Stimulated activated CD4-positive, alpha-beta T cell treated with anti-CD3 and anti-CD28 coated beads, Interleukin-15, amount 100 ng/mL, for 24 hours (primary cell): Measurements from ENCODE around the gene CCDC57.
"Not testable (repeated sequence)": the region's sequence is repeated elsewhere in the genome, so short reads cannot be mapped to it uniquely, and the experiment has no call there.

Experiments
- DNase-seq: peaks from one replicate; pipeline ENCODE4 v3.0.0-alpha.2; 2020

Gene CCDC57

DNA sequence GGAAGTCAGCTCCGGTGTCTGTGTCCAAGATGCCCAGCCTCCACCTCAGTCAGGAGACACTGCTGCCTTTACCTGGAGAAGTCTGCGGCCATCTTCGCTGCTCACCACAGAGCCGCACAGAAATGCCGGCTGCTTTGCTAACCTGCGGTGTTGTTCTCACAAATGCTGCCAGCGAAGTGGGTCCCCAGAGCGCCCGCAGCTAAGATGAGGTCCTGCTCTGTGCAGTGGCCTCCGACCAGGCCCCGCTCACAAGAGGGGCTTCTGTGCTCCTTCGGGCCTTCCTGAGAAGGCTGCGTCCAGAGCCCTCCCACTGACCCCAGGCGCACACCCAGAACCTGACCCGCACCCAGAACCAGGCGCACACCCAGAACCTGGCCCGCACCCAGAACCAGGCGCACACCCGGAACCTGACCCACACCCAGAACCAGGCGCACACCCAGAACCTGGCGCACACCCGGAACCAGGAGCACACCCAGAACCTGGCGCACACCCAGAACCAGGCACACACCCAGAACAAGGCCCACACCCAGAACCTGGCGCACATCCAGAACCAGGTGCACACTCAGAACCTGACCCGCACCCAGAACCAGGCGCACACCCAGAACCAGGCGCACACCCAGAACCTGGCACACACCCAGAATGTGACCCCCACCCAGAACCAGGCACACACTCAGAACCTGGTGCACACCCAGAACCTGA is 63.1 kb downstream of the CCDC57 start:
- no peak for DNase-seq

DNA sequence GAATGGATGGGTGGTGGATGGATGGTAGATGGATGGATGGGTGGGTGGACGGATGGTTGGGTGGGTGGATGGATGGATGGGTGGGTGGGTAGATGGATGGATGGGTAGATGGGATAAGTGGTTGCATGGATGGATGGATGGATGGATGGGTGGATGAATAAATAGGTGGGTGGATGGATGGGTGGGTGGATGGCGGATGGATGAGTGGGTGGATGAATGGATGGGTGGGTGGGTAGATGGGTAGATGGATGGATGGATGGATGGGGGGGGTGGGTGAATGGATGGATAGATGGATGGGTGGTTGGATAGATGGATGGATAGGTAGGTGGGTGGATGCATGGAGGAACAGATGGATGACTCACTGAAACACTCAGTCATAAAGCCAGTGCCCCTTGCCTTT is 63.6 kb downstream of the CCDC57 start:
- DNase-seq = no peak

DNA sequence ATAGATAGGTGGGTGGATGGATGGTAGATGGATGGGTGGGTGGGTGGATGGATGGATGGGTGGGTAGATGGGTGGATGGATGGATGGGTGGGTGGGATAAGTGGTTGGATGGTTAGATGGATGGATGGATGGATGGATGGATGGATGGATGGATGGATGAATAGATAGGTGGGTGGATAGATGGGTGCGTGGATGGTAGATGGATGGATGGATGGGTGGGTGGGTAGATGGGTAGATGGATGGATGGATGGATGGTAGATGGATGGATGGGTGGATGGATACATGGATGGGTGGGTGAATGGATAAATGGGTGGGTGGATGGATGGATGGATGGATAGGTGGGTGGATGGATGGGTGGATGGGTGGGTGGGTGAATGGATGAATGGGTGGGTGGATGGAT is 64.6 kb downstream of the CCDC57 start:
- no peak for DNase-seq

DNA sequence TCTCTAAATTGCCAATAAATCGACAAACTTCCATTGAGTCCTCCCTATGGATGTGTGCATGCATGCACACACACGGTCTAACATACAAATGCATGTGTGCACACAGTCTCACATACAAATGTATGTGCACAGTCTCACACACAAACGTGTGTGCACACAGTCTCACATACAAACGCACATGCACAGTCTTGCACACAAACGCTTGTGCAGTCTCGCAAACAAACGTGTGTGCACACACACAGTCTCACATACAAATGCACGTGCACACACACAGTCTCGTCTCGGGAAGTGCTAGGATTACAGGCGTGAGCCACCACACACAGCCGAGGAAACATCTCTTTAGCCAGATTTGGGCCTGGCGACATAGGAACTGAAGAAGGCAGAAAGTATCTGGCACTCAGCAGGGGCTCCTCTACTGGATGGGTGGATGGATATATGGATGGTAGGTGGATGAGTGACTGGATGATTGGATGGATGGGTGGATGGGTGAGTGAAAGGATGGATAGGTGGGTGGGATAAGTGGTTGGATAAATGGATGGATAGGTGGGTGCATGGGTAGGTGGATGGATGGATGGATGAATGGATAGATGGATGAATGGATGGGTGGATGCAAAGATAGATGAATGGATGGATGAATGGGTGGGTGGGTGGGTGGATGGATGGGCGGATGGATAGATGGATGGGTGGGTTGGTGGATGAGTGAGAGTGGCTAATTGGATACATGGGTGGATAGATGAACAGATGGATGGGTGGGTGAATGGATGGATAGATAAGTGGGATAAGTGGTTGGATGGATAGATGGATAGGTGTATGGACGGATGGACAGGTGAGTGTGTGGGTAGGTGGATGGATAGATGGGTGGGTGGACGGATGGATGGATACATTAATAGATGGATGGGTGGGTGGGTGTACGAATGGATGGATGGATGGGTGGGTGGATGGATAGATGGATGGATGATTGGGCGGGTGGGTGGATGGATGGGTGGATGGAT is 65.7 kb downstream of the CCDC57 start:
- DNase-seq = no peak

DNA sequence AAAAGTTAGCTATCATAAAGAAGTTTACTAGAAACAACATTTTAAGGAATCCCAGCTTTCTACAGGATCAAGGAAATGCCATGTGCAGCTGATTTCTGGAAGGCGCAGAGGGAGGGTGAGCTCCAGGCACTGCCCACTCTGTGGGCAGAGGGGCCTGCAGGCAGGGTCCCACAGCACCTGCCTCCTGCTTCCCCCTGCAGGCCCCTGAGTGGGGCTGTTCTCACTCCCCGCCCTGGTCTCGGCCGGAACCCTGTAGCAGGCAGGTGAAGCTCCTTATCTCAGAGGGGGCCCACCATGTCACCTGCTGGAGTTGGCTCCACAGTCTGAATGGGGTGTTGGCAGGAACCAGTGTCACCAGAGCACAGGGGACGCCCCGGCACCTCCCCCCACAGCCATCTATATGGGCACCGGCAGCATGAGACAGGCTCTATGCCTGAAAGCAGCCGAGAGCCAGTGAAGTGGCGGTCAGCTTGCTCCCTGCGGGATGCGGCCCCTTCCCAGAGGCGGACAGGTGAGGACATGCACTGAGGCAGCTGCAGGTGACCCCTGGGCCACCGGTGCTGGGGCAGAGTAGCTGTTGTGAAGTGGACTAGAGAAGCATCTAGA is 67.0 kb downstream of the CCDC57 start:
- DNase-seq = no peak

DNA sequence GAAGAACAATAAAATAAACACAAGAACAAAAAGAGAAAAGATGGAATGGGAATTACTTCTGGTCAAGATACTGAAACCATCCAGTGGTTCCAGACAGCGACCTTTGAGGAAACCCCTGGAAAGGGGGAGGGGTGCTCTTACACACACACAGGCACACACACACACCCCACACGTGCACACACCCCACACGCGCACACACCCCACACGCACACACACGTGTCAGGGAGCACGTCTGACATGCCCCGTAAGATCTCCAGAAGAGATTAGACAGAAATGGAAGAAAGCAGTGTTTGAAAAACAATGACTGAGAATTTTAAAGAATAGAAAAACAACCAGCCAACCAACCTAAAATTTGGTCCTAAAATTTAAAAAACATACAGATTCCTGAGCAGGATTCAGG is 69.3 kb downstream of the CCDC57 start:
- no peak for DNase-seq

DNA sequence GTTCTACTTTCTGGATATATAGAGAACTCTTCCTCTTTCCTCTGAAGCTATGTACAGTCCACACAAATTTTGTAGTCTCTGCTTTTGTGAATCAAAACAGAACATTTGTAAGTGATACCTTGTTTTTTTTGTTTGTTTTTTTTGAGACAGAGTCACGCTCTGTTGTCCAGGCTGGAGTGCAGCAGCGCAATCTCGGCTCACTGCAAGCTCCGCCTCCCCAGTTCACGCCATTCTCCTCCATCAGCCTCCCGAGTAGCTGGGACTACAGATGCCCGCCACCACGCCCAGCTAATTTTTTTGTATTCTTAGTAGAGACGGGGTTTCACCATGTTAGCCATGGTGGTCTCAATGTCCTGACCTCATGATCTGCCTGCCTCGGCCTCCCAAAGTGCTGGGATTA is 72.7 kb downstream of the CCDC57 start:
- DNase-seq = not testable (repeated sequence)

DNA sequence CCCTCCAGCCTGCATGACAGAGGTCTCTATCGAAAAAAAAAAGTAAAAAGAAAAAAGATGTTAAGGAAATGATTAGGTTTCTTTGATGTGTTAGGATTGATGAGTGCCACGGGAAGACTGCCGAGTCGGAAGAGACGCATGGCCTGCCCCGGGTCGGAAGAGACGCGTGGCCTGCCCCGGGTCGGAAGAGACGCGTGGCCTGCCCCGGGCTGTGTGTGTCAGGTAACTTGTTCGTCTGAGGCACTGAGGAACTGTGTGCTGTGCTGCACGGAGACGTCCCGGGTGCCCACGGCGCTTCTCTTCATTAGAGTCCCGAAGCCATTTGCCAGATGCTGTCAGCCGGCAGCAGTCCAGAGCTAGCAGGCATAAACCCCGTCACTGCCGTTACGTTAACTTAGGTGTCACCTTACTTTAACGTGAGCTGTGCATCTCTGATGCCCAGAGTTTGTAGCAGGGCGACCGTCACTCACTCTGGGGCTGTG is 74.1 kb downstream of the CCDC57 start:
- no peak for DNase-seq

DNA sequence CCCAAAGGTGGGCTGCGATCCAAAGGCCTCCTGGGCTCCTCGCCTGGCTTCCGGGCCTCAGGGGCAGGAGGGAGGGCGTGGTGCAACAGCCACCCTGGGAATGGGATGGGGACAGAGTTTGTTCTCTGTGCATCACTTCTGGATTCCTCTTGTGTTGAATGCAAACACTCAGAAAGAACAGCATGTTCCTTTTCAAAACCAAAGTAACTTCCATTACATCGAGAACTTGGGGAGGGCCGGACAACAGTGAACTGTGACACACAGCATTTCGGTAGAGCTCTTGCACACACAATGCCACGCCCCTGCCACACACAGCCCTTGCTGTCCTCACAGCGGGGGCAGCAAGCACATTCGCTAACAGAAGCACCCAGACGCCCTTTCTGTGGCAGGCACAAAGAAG is 78.5 kb downstream of the CCDC57 start:
- no peak for DNase-seq

DNA sequence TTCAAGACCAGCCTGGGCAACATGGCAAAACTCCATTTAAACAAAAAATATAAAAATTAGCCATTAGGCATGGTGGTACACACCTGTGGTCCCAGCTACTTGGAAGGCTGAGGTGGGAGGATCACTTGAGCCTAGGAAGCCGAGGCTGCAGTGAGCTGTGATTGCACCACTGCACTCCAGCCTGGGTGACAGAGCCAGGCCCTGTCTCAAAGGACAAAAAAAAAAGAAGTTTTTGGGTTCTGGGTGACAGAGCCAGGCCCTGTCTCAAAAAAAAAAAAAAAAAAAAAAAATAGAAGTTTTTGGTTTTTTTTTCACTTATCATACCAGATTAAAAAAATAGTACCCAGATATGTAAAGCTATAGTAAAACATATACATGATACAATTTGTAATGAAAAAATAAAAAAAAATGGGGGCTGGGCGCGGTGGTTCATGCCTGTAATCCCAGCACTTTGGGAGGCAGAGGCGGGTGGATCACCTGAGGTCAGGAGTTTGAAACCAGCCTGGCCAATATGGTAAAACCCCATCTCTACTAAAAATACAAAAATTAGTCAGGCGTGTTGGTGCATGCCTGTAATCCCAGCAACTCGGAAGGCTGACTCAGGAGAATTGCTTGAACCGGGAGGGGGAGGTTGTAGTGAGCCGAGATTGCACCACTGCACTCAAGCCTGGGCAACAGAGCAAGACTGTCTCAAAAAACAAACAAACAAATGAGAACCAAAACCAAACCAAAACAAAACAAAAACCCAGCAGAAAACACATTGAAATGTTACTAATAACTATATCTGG is 79.3 kb downstream of the CCDC57 start:
- DNase-seq = not testable (repeated sequence)

DNA sequence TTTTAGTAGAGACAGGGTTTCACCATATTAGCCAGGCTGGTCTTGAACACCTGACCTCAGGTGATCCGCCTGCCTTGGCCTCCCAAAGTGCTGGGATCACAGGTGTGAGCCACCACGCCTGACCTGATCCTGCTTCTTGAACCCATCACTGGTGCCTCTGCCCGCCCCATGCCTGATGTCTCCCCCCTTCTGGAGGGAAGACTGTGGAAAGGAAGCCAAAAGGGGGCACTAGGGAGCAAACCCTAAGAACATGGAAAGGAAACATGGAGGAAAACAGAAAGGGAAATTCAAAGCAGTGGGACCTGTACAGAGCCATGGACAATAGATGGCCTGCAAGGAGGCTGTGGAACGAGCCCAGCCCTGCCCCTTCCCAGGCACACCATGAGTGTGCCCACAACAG is 83.5 kb downstream of the CCDC57 start:
- no peak for DNase-seq

DNA sequence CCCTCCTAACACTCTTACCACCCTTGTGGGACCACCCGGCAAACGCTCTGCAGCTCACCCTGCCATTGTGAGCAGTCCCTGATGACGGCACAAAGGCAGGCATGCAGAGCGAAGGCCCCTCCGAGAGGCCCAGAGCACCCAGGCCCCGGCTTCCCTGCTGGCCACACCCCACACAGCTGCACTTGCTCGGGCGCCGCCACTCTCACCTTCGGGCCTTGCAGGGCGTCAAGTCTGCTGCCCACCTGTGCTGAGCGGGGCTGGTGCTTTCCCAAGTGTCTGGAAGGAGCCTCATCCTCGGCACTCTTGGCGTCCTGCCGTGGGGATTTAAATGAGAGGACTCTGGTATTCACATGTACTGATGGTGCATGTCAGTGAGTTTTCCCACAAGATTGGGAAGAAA is 84.4 kb downstream of the CCDC57 start:
- no peak for DNase-seq

DNA sequence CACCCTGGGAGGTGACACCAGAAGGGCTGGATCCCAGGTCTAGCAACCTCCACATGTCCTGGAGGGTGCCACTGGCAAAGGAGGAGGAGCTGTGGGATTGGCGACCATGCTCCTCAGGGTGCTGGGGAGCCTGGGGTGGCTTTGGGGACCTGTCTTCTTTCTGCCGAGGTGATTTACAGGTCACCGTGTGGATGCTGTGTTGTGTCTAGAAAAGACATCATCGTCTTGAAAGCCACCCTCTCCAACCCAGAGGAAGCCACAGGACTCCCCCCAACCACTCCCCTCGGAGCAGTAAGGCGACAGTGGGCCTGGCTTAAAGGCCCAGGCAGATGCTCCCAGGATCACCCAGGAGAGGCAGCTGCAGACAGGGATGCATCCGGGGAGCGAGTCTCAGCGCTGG is 84.9 kb downstream of the CCDC57 start:
- DNase-seq = no peak

DNA sequence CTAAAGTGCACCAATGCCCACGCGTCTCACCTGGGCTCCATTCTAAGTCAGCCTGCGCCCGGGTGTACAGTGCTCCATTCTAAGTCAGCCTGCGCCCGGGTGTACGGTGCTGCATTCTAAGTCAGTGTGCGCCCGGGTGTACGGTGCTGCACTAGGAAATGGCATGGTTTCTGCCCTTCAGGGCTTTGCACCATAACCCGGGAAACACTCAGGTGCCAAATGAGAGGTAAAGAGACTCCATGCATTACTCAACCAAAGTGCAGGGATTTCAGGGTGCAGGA is 85.4 kb downstream of the CCDC57 start:
- no peak for DNase-seq

DNA sequence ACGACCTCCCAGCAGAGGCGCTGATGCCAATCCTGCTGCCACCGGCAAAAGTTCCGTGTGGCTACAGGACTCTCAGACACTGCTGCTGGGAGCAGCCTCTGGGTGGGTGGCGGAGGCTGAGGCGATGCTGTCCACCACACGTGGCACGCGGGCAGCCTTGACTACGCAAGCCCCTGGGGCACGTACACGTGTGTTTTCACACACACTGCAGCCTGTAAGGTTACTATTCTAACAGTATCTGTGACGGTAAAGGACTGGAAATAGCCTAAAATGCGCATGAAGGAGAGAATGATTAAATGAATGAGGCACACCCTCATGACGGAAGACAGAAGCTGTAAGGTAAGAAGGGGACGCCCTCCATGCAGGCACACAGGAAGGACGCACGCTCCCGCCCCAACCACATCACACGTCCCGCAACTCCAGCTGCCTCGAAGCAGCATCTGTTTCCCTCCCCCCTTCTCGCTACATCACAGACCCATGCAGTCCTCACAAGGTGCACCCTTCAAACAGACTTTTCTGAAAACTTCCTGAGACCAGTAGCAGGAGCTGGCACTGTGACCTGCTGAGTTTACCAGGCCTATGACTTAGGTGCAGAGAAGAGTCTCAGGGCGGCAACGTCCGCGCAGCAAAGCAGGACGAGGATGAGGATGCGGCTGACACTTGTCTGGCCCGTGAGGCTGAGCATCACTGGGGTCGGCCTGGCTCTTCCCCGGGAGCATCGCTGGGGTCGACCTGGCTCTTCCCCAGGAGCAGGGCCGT is 85.9 kb downstream of the CCDC57 start:
- DNase-seq = peak; percentile 75

DNA sequence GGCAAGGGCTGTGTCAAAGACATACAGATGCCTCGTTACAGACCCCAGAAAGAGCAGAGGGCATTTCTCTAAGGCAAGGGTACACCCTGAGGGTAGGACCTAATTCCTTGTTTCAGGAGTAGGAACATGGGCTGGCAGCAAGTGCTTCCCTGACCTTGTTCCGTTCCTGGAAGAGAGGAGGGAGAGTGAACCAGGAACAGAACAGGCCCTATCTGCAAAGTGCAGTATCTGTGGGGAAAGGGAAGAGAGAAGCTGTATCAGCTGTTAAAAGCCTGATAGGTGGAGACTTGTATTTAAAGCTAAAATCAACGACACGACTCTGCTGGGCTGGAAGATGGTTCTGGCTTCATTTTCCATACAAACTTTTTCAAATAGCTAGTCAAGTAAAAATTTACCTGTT is 88.5 kb downstream of the CCDC57 start:
- DNase-seq = no peak

DNA sequence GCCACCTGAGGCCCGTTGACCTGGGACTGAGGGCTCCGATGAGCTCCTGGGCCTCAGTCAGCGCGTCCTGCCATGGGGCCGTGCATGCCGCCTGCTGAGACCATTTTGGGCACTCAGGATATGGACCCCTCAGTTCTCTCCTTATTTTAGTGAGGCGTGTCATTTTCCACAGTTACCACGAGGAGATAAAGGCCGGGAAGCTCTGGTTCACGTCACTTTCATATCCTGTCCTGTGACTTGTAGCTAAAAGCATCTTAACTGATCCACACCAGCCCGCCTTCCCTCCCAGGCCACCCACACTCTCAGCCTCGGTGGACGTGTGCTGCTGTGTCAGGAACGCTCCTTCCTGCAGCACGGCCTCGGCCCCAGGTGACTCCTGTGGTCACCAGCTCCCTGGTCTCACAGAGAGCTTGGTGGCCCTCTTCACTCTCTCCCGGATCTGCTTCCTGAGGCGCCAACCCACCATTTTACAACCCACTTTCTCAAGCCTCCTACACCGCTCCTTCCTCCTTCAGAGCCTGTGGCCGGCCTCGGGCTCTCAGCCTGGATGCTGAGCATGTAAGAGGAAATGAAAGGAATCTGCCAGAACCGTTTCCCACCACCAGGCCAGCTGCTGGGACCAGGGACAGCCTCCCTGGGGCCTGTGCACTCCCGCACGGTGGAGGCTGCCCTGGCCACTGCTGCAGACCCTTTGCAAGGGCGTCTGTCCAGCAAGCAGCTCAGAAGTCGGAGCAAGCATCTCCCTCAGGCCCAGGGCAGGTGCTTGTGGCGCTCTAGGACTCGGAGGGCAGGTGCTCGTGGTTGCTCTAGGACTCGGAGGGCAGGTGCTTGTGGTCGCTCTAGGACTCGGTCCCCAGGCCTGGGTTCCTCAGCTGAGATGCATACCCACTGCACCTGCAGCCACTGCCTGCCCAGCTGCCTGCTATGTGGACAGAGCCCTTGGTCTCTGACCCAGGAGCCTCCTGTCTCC is 90.7 kb downstream of the CCDC57 start:
- no peak for DNase-seq

DNA sequence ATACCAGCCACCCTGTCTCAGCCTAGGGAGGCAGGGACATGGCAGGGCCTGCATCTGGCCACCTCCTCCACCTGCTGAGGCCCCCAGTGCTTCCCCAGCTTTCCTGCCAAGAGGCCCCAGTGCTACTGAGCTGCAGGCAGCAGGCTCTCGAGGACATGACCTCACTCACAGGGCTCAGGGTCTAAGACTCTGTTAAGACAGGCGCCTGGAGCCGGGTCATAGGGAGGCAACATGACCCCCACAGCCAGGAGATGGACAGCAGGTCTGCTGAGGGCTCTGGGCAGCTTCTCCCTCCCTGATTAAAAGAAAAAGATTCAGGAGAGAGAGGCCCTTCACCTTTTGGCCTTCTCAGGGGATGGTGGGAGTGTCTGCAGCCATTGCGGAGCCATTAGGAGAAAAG is 91.4 kb downstream of the CCDC57 start:
- no peak for DNase-seq

DNA sequence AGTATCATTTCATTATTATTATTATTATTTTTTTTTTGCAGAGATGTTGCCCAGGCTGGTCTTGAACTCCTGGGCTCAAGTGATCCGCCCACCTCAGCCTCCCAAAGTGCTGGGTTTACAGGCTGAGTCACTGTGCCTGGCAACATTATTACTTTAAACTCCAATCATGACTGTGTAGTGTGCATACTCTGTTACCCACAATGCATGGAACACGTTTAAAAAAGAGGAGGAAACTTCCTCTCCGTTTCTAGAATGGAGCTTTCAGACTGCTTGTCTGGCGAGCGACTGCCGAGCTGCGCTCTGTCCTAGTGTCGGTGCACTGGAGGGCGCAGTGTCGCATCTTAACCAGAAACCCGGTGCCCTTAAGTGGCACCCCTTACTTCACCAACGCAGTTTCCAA is 92.5 kb downstream of the CCDC57 start:
- DNase-seq = peak; percentile 38

DNA sequence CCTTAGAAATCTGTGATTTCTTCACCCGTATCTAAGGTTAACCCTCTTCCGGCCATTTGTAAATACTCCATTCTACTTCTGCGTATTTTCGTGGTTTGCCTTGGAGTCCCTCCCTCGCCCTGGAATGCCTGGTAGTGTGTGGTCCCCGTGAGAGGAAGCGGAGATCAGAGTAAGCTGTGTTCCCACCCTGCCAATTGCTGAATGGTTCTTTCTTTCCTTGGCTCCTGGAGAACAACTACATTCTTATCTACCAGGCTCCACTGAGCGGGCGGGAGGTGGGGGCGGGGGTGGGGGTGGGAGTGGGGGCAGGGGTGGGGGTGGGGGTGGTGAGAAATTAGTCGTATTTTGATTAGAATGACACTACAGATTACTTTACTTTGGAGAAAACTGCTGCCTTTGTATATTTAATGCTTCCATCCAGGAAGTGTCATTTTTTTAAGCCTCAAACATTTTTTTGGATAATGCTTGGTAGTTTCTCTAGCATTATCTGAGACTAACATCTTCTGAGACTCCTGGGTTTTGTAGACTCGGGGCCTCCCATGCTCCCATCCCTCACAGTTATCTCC is 93.7 kb downstream of the CCDC57 start:
- no peak for DNase-seq
